MM.1S (cell line): ENCODE measurements around the gene C2CD3.

Experiments used
- DNase-seq: peaks from one replicate; pipeline ENCODE4 v3.0.0-alpha.2; 2015
- H2AFZ ChIP-seq: fragments of 300-600 bp; sonication (generic); 2 replicates; pipeline ENCODE4 v1.6.0; 2016; ENCODE audit warnings: antibody characterized with exemption, low read length
- H3F3A ChIP-seq: fragments of 300-600 bp; sonication (generic); 2 replicates; pipeline ENCODE4 v1.6.1; 2016; ENCODE audit warnings: mild to moderate bottlenecking, antibody characterized with exemption, low read length, moderate library complexity, mixed read lengths; ENCODE audit not compliant: insufficient read depth
- H3K27ac ChIP-seq: fragments of 300-600 bp; sonication (generic); 2 replicates; pipeline ENCODE4 v1.5.1; 2016; ENCODE audit warnings: mild to moderate bottlenecking, low read length
- H3K27me3 ChIP-seq: fragments of 300-600 bp; sonication (generic); replicated peaks from 2 replicates; pipeline ENCODE4 v1.6.0; 2016; ENCODE audit warnings: low read length; ENCODE audit not compliant: insufficient read depth
- H3K36me3 ChIP-seq: fragments of 300-600 bp; sonication (generic); replicated peaks from 2 replicates; pipeline ENCODE4 v1.6.1; 2016; ENCODE audit warnings: mild to moderate bottlenecking, low read length, mixed read lengths; ENCODE audit not compliant: insufficient read depth
- H3K4me1 ChIP-seq: fragments of 300-600 bp; sonication (generic); 2 replicates; pipeline ENCODE4 v1.6.1; 2016; ENCODE audit warnings: low read length, mixed read lengths
- H3K4me2 ChIP-seq: fragments of 300-600 bp; sonication (generic); 2 replicates; pipeline ENCODE4 v1.6.0; 2016; ENCODE audit warnings: low read depth, low read length
- H3K4me3 ChIP-seq: fragments of 300-600 bp; sonication (generic); 2 replicates; pipeline ENCODE4 v1.5.1; 2016; ENCODE audit warnings: low read length, mixed read lengths
- H3K79me2 ChIP-seq: fragments of 300-600 bp; sonication (generic); 2 replicates; pipeline ENCODE4 v1.6.1; 2016; ENCODE audit warnings: mixed run types, low read length, mixed read lengths
- H3K9ac ChIP-seq: fragments of 300-600 bp; sonication (generic); 2 replicates; pipeline ENCODE4 v1.6.1; 2016; ENCODE audit warnings: low read length, mixed read lengths
- H3K9me2 ChIP-seq: fragments of 300-600 bp; sonication (generic); replicated peaks from 2 replicates; pipeline ENCODE4 v1.6.1; 2016; ENCODE audit warnings: mild to moderate bottlenecking, low read length, mixed read lengths; ENCODE audit not compliant: insufficient read depth
- H3K9me3 ChIP-seq: fragments of 300-600 bp; sonication (generic); replicated peaks from 2 replicates; pipeline ENCODE4 v1.6.1; 2016; ENCODE audit warnings: mild to moderate bottlenecking, low read length, mixed read lengths; ENCODE audit not compliant: insufficient read depth
- H4K20me1 ChIP-seq: fragments of 300-600 bp; sonication (generic); 2 replicates; pipeline ENCODE4 v1.6.1; 2016; ENCODE audit warnings: mild to moderate bottlenecking, low read length, moderate library complexity, mixed read lengths; ENCODE audit not compliant: insufficient read depth
- EZH2 ChIP-seq: fragments of 300-600 bp; sonication (generic); optimal IDR thresholded peaks from 2 replicates; pipeline ENCODE3; 2017; ENCODE audit warnings: low read depth, mild to moderate bottlenecking, antibody characterized with exemption, low read length, mixed read lengths
- EZH2phosphoT487 ChIP-seq: fragments of 300-600 bp; sonication (generic); IDR thresholded peaks from 2 replicates; pipeline ENCODE4 v1.6.1; 2018; ENCODE audit warnings: antibody characterized with exemption, low read length
- TF ChIP-seq, protein P1 (sequence below): fragments of 300-600 bp; sonication (generic); IDR thresholded peaks from 2 replicates; pipeline ENCODE4 v1.5.1; 2016; ENCODE audit warnings: antibody characterized with exemption, low read length, mixed read lengths

Gene C2CD3

DNA sequence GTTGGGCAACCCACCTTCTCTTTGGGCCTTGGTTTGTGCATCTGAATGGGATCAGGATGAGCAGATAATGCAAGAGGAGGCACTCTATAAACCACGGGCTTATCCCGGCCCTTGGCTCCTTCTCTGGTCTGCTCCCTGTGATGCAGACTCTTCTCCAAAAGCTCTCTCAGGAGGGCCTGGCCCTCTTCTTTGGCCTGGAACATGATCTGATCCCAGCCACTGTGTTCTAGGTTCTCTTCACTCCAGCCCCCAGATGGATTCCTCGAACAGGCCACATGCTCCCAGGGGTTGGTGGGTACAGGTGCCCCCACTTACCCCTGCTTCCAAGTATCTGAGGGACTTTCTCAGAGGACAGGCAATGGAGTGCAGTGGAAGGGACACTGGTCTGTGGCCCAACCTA lies 153.2 kb downstream of the C2CD3 start:
- H3K4me1 ChIP-seq, result peaks cover 19% of the 10 kb centered on the region
- H3K27ac ChIP-seq, result no peak overlapping the region

DNA sequence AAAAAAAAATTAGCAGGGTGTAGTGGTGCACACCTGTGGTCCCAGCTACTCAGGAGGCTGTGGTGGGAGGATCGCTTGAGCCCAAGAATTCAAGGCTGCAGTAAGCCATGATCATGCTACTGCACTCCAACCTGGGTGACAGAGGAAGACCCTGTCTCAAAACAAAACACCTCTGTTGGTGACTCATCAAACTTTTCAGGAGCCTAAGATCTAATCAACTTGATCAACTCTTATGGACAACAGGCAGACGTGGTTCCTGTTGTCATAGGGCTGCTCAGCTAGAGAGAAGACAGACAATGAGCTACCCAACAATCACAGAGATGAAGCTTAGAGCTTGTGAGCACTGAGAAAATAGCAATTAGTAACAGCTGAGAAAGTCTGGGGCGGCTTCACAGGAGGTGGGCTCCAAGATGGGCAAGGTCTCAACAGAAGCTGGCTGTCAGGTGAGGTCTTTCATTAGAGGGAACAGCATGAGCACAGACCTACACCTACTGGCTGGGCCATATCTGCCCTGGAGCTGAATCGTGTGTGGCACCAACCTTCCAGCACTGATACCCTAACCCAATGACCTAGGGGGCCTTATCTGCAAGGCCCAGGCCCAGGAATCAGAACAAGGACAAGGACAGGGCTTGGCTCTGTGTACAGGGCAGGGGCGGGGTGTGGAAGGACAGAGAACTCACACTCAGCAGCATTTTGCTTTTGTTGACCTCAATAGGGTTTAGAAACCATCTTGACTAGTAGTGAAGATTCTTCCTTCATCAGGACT lies 154.7 kb downstream of the C2CD3 start:
- H3K9me2 ChIP-seq, result no peaks in the 10 kb centered on the region
- no peaks in the 10 kb centered on the region for H4K20me1 ChIP-seq
- H3K4me3 ChIP-seq, result no peak overlapping the region
- peaks cover 19% of the 10 kb centered on the region for H3K4me1 ChIP-seq
- no peak for DNase-seq
- no peaks in the 10 kb centered on the region for H3K36me3 ChIP-seq
- no peaks in the 10 kb centered on the region for H3K27me3 ChIP-seq
- no peak for TF ChIP-seq EZH2phosphoT487
- TF ChIP-seq, protein P1, sequence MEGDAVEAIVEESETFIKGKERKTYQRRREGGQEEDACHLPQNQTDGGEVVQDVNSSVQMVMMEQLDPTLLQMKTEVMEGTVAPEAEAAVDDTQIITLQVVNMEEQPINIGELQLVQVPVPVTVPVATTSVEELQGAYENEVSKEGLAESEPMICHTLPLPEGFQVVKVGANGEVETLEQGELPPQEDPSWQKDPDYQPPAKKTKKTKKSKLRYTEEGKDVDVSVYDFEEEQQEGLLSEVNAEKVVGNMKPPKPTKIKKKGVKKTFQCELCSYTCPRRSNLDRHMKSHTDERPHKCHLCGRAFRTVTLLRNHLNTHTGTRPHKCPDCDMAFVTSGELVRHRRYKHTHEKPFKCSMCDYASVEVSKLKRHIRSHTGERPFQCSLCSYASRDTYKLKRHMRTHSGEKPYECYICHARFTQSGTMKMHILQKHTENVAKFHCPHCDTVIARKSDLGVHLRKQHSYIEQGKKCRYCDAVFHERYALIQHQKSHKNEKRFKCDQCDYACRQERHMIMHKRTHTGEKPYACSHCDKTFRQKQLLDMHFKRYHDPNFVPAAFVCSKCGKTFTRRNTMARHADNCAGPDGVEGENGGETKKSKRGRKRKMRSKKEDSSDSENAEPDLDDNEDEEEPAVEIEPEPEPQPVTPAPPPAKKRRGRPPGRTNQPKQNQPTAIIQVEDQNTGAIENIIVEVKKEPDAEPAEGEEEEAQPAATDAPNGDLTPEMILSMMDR, result no peak
- TF ChIP-seq EZH2, result no peak
- H3K27ac ChIP-seq, result no peak overlapping the region
- H3K9ac ChIP-seq, result no peak overlapping the region
- H3K4me2 ChIP-seq, result no peak overlapping the region
- H3F3A ChIP-seq, result peaks cover 13% of the 10 kb centered on the region
- no peaks in the 10 kb centered on the region for H3K9me3 ChIP-seq
- no peak overlapping the region for H2AFZ ChIP-seq
- no peaks in the 10 kb centered on the region for H3K79me2 ChIP-seq

More for the DNA sequence above, 153.2 kb downstream of the C2CD3 start:
- DNase-seq, result no peak
- no peak overlapping the region for H3K4me3 ChIP-seq
- H3K79me2 ChIP-seq, result no peaks in the 10 kb centered on the region
- no peaks in the 10 kb centered on the region for H3K9me3 ChIP-seq
- no peaks in the 10 kb centered on the region for H4K20me1 ChIP-seq
- TF ChIP-seq EZH2phosphoT487 (no peak), EZH2 (no peak)
- TF ChIP-seq, protein P1, result no peak
- H3K9ac ChIP-seq, result no peak overlapping the region
- no peak overlapping the region for H2AFZ ChIP-seq
- H3K36me3 ChIP-seq, result no peaks in the 10 kb centered on the region
- H3F3A ChIP-seq, result peaks cover 13% of the 10 kb centered on the region
- H3K9me2 ChIP-seq, result no peaks in the 10 kb centered on the region
- H3K27me3 ChIP-seq, result no peaks in the 10 kb centered on the region
- H3K4me2 ChIP-seq, result no peak overlapping the region

DNA sequence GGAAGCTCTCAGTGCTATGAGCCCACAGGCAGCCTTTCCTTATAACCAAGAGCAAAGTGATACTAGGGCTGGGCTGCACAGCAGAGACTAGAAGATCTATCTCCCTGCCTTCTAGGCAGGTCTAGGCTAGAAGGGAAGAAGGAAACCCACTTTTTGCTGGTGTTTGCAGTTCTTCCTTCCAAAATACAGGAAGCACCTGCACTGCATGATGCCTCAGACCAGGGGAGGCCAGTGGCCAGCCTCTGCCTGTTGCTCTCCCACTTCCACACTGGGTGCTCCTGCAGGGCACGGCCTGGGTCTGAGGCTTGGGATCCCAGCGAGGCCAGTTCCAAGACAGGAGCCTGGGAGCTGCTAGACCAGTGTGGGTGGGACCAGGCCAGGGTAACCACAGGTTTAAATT lies 155.9 kb downstream of the C2CD3 start:
- peak overlapping the region; percentile 11; the same call in 1 of the 2 replicates for H3K4me2 ChIP-seq

More for the DNA sequence above, 155.9 kb downstream of the C2CD3 start:
- no peak overlapping the region for H3K9ac ChIP-seq
- peak; percentile 72 for DNase-seq
- H3K9me2 ChIP-seq, result no peaks in the 10 kb centered on the region
- H3K27me3 ChIP-seq, result no peaks in the 10 kb centered on the region
- H2AFZ ChIP-seq, result peak overlapping the region; percentile 29; the same call in 1 of the 2 replicates
- H4K20me1 ChIP-seq, result no peaks in the 10 kb centered on the region
- H3K4me1 ChIP-seq, result peaks cover 19% of the 10 kb centered on the region
- H3K36me3 ChIP-seq, result no peaks in the 10 kb centered on the region
- peak overlapping the region; percentile 65 for H3K27ac ChIP-seq
- H3F3A ChIP-seq, result peaks cover 13% of the 10 kb centered on the region
- TF ChIP-seq, protein P1, result no peak
- TF ChIP-seq EZH2 (no peak), EZH2phosphoT487 (no peak)
- H3K79me2 ChIP-seq, result no peaks in the 10 kb centered on the region
- H3K9me3 ChIP-seq, result no peaks in the 10 kb centered on the region
- H3K4me3 ChIP-seq, result no peak overlapping the region
